GM12872 (cell line): ENCODE results near the gene XIRP1.

Experiments
- TF ChIP-seq, protein P1 (sequence below): IDR thresholded peaks from 3 replicates; pipeline ENCODE4 v1.5.1; 2011; ENCODE audit warnings: low read depth, mild to moderate bottlenecking, low read length, moderate library complexity; ENCODE audit not compliant: insufficient read depth

Gene XIRP1

GRCh38 chr3:39184081-39184967, 8.1 kb downstream of the XIRP1 start:
- TF ChIP-seq, protein P1, sequence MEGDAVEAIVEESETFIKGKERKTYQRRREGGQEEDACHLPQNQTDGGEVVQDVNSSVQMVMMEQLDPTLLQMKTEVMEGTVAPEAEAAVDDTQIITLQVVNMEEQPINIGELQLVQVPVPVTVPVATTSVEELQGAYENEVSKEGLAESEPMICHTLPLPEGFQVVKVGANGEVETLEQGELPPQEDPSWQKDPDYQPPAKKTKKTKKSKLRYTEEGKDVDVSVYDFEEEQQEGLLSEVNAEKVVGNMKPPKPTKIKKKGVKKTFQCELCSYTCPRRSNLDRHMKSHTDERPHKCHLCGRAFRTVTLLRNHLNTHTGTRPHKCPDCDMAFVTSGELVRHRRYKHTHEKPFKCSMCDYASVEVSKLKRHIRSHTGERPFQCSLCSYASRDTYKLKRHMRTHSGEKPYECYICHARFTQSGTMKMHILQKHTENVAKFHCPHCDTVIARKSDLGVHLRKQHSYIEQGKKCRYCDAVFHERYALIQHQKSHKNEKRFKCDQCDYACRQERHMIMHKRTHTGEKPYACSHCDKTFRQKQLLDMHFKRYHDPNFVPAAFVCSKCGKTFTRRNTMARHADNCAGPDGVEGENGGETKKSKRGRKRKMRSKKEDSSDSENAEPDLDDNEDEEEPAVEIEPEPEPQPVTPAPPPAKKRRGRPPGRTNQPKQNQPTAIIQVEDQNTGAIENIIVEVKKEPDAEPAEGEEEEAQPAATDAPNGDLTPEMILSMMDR = no peak

DNA sequence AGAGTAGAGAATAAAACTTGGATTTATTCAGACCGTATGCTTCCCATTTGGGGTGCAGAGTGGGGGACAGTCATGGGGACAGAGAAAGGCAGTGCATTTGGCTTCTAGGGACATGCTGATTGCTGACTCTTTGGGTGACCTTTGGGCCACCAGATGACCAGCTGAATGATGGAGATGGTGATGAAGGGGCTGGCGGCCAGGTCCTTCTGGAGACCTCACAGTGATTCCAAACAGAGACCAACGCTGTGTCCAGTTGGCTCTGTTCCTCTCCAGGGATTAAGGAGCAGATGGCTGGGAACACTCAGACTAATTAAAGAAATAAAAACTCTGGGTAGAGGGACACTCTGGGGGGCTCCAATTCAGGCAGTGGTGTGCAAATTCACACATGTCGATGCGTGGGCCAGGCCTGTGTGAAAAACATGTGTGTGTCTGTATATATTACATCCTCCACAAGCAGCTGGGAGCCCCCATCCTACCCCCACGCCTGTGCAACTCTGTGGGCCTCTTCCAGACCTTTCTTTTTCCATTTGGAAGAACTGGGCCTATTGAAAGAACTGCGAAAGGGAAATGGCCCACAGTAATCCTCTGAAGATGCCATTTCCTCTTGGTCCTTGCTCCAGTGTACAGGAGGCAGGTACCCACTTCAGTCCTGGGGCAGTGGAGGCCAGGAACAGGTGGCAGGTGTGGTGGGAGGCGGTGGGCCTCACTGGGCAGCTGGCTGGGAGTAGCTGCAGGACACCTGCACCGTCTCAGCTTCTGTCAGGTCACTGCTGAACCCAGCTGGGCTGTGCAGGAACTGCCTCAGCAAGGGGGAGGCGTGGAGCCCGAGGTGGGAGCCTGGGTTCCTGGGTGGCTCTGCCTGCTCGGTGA, 8.9 kb downstream of the XIRP1 start:
- TF ChIP-seq, protein P1 = no peak

DNA sequence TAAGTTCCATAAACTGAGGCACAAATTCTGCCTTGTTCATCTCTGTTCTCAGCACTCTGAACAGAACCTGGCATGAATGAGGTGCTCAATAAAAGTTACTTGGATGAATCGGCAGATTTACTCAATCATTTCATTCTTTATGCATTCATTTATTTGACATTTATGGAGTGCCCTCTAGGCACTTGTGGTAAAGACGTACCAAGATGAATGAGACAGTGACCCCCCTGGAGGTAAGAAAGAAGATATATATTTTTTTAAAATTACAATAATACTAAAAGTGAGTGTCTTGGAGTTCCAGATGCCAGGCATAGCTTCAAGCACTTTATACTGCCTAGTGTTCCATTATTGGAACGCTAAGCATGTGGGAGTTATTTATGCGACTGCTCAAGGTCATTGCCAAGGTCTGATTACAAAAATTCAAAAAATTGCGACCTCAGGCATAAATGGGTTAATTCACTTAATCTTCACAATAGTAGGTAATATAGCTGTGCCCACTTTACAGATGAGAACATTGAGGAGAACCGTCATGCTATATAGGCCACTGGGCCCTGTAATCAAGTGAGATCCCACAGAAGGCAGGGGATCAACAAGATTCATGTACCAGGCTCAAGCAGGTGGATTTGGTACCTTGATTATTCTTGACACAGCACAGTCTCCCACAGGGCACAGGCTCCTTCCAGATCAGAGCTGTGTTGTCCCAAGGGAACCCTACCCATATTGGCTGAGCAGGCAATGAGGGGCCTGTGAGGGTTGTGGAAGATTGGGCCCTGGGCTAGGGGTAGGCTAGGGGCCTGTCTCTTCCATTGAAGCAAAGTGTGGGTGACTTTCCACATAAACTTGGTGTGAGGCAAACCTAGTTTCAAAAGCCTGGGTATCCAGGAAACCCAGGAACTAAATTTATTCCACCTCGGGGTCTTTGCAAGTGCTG, 10.7 kb downstream of the XIRP1 start:
- TF ChIP-seq, protein P1 = no peak

DNA sequence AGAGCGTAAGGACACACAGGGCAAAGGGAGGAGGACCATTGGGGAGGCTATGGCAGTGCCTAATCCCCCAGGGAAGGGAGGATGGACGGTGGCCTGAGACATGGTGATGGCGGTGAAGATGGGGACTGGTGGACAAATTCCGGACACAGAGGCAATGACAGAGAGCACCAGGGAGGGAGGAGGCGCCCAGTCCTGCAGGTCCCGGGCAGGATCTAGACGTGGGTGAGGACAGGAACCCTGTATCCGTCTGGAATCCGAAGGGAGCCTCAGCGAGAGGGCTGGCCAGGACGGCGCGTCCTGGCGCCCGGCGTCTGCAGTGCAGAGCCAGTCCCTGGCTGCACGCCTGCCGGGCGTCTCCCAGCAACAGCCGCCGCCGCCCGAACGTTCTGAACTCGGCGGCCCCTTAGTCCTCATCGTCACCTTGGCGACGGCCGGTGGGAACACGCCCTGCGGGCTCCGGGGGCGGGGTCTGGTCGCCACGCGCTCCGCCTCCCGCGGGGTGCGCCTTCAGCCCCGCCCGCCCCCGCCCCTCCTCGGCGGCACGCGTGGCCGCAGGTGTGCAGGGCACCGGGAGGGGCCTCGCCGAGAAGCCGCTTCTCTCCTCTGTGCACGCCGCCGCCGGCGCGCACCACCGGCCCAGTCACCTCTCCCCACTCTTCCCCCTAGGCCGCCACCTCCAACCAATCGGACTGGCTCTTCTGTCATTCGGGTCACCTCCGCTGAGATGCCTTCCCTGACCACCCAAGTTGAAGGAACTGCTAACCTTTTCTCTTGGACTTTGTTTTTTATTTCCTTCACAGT, 11.6 kb downstream of the XIRP1 start:
- TF ChIP-seq, protein P1 = no peak

- TF ChIP-seq, protein P1 = no peak
These were observed 12.2 kb downstream of the XIRP1 start for GRCh38 chr3:39180183-39180545.

DNA sequence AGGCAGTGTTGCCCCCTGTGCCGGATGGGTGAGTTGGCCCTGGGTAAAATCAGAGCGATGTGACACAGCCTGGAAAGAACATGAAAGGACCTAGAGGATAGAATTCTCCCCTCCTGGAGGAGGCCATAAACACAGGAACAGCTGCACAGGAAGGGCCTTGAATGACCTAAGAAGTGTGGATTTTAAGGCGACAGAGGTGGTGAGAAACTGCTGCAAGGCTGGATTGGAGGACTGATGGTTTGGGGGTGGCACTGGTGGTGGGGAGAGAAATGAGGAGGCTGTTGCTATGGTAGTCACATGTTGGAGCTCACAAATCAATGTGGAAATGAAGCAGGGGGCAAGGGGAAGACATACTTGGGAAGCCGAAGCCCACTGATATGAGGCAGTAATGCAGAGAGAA, 13.8 kb downstream of the XIRP1 start:
- TF ChIP-seq, protein P1 = no peak
